ENCODE results near the gene CABLES1.
A peak's percentile ranks its signal among the peaks of the same experiment; 100 is the strongest.

CABLES1 gene

DNA sequence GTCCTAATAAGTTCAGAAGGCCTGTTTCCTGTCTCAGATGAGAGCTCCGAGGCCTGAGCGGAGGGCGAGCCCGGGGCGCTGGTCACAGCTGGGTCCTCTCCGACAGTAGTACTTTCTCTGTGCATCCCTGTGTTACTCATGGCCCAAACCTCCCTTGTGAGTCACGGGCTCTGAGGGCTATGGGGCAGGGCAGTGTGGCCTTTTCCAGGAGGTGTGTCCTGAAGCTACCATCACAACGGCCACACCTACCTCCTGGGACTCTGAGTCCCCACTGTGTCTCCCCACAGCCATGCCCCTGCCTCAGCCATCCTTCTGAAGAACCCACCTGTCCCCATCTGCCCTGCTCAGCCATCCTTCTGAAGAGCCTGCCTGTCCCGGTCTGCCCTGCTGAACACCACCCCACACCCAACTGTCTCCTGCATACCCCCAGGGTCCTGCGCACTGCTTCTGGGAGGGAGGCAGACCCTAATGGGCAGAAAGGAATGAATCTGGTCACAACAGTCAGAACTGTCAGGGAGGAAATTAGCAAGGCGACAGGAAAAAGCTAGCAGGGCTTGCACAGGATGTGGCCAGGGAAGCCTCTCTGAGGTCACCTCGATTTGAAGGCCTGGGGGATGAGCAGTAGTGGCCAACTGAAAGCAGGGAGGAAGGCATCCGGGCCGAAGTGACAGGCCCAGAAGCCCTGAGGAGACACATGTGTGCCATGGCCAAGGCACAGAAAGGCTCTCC lies 172.4 kb downstream of the CABLES1 start:
- Histone ChIP-seq H2BK120ac (ENCODE audit: insufficient read depth, low read length, poor library complexity) (no peak overlapping the region), H3K14ac (ENCODE audit: low read length) (no peak overlapping the region), H2BK12ac (ENCODE audit: low read length) (no peak overlapping the region), H4K91ac (ENCODE audit: low read depth, low read length) (no peak overlapping the region), H3K4me1 (ENCODE audit: control insufficient read depth in 1 of 2, insufficient read depth in 2 of 2, low read length in 2 of 2) (peaks cover 8 to 11% of the 10 kb centered on the region in 2 experiments), H4K8ac (ENCODE audit: low read depth, low read length) (no peak overlapping the region), H2AK5ac (ENCODE audit: low read length) (no peak overlapping the region), H3K4ac (ENCODE audit: low read depth, low read length) (no peak overlapping the region), H3K18ac (ENCODE audit: low read length) (no peak overlapping the region), H3K23ac (ENCODE audit: low read length) (no peak overlapping the region), H3K9ac (ENCODE audit: low read length) (no peak overlapping the region), H3K79me2 (ENCODE audit: control insufficient read depth, insufficient read depth, low read length, poor library complexity) (no peaks in the 10 kb centered on the region), H3K27ac (ENCODE audit: low read depth, low read length) (no peak overlapping the region), H3K4me2 (ENCODE audit: low read length) (no peak overlapping the region), H3K9me3 (ENCODE audit: insufficient read depth, low read depth, low read length) (no peaks in the 10 kb centered on the region), H2AFZ (ENCODE audit: insufficient read depth, low read length, poor library complexity) (no peak overlapping the region), H3K79me1 (ENCODE audit: low read length) (no peaks in the 10 kb centered on the region), H3K4me3 (ENCODE audit: low read depth, low read length) (peak overlapping the region; percentile 19), H3K27me3 (ENCODE audit: insufficient read depth, low read length) (no peaks in the 10 kb centered on the region), H2BK5ac (ENCODE audit: low read depth, low read length, poor library complexity) (no peak overlapping the region), H3K36me3 (ENCODE audit: control insufficient read depth in 1 of 2, insufficient read depth in 2 of 2, low read length in 2 of 2) (no peaks in the 10 kb centered on the region), H4K12ac (ENCODE audit: low read depth, low read length) (no peak overlapping the region)
- peak; percentile 80 to 85 for DNase-seq
- WGBS (ENCODE audit: extremely low coverage, insufficient coverage, insufficient read length): no CpG with 5 or more reads among the region's 14 CpGs
